ENCODE results near the gene KCTD17. TPM values are rescaled to one million over a fixed set of nuclear protein-coding genes. Genes with fewer than 3 reads are reported as not detected.

Gene KCTD17
- total RNA-seq, 4 donors from 2014 or later, result 17.9 to 35.8 (median 28.7) TPM

- WGBS, result 57% methylated on average over 10 of the region's 12 CpGs
- DNase-seq (ENCODE audit: extremely low spot score), result no peak
- Histone ChIP-seq H3K36me3 (no peaks in the 10 kb centered on the region), H3K27me3 (peaks cover 0 to 49% (median 0%) of the 10 kb centered on the region in 4 donors), H3K4me3 (no peak overlapping the region), H3K9me3 (no peaks in the 10 kb centered on the region), H3K4me1 (no peaks in the 10 kb centered on the region), H3K27ac (replicated peaks in 1 of 4) (no peak overlapping the region)
- TF ChIP-seq CTCF (IDR thresholded peaks at IDR 0.05) (no peak), POLR2A (IDR thresholded peaks at IDR 0.05; ENCODE audit: low read depth) (no peak), POLR2AphosphoS5 (IDR thresholded peaks at IDR 0.05) (no peak), EP300 (IDR thresholded peaks at IDR 0.05) (no peak)
- intact Hi-C loops (cut with DNase I), result no loop called here
Measured at GRCh38 chr22:37112084-37112728, 60.7 kb downstream of the KCTD17 start.

Small RNA genes lying within 50 kb of the gene (small RNA-seq; reads per million reads assigned to genes)
- gene RF00019, result 0 reads per million in 3 donors

Other genes with a start within 250 kb of the KCTD17 start
- gene PVALB, start 234.7 kb upstream of the KCTD17 start, total RNA-seq, result not detected
- 10 to 100 TPM in 3 of 4 donors, 1 to 10 TPM in 1; 8.4 to 26.0 (median 14.2) TPM for gene NCF4, start 190.7 kb upstream of the KCTD17 start, total RNA-seq
- gene CSF2RB, start 138.1 kb upstream of the KCTD17 start, total RNA-seq, result 10 to 100 TPM in 1 of 4 donors, 1 to 10 TPM in 3; 4.6 to 19.4 (median 6.2) TPM
- gene TST, start 32.3 kb upstream of the KCTD17 start, total RNA-seq, result 10 to 100 TPM; 27.0 to 44.8 (median 38.6) TPM
- gene MPST, start 32.0 kb upstream of the KCTD17 start, total RNA-seq, result 100 to 1,000 TPM; 124 to 205 (median 169) TPM
- gene TMPRSS6, start 58.0 kb downstream of the KCTD17 start, total RNA-seq, result not detected
- 1 to 10 TPM in 2 of 4 donors, under 1 TPM in 2; 0.19 to 2.9 (median 1.5) TPM for gene IL2RB, start 98.2 kb downstream of the KCTD17 start, total RNA-seq
- 1 to 10 TPM in 3 of 4 donors, under 1 TPM in 1; 0.83 to 2.9 (median 1.3) TPM for gene C1QTNF6, start 136.5 kb downstream of the KCTD17 start, total RNA-seq
- not detected for gene SSTR3, start 160.7 kb downstream of the KCTD17 start, total RNA-seq
- 10 to 100 TPM in 1 of 4 donors, 1 to 10 TPM in 3; 4.1 to 21.9 (median 7.2) TPM for gene RAC2, start 192.5 kb downstream of the KCTD17 start, total RNA-seq
- 10 to 100 TPM in 2 of 4 donors, 1 to 10 TPM in 2; 5.1 to 27.3 (median 9.4) TPM for gene CYTH4, start 230.8 kb downstream of the KCTD17 start, total RNA-seq

Data from esophagus muscularis mucosa (tissue), 4 donors.